ENCODE results near the gene ARF1. TPM values are rescaled to one million over a fixed set of nuclear protein-coding genes. Genes with fewer than 3 reads are reported as not detected.

Gene ARF1
- total and polyA plus RNA-seq, 10 of the 15 experiments (the other 5 are each of a cell fraction or from before 2014, with no cell fraction given), result 48.4 to 508 (median 283) TPM

DNA sequence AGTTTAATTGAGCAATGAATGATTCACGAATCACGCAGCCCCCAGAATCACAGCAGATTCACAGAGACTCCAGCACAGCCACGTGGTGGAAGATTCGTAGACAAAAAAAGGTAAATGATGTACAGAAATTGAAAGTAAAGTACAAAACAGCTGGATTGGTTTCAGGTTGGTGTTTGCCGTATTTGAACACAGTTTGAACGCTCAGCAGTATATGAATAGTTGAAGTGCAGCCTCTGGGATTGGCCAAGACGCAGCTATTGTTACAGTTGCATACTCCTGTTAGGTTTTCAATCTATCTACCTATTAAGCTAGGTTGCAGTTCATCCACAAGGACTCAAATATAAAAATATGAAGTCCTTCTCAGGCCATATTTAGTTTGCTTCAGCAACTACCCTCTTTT, 29.7 kb downstream of the ARF1 start:
- no peaks in the 10 kb centered on the region for H3K9me3 ChIP-seq (replicated peaks; ENCODE audit: control insufficient read depth, insufficient read depth, low read length)
- in situ Hi-C loops (cut with MboI), result no loop called here

More for the DNA sequence above, 29.7 kb downstream of the ARF1 start:
- Histone ChIP-seq H3K27me3 (replicated peaks in 1 of 2; ENCODE audit: control insufficient read depth in 2 of 2, insufficient read depth in 2 of 2, low read length in 1 of 2) (no peaks in the 10 kb centered on the region), H3K27ac (ENCODE audit: control insufficient read depth, insufficient read depth) (no peak overlapping the region), H3K4me3 (no peak overlapping the region), H3K4me2 (ENCODE audit: control insufficient read depth, insufficient read depth) (no peak overlapping the region), H4K20me1 (ENCODE audit: control insufficient read depth, insufficient read depth) (no peaks in the 10 kb centered on the region), H2AFZ (ENCODE audit: control insufficient read depth, low read depth, low read length) (no peak overlapping the region), H3K79me2 (ENCODE audit: control insufficient read depth, insufficient read depth, low read length) (peaks cover 13% of the 10 kb centered on the region), H3K36me3 (ENCODE audit: control insufficient read depth in 2 of 2, insufficient read depth in 2 of 2, low read length in 1 of 2) (no peaks in the 10 kb centered on the region; a peak in 1 of 4 replicates), H3K9ac (ENCODE audit: control insufficient read depth, insufficient read depth, low read length) (no peak overlapping the region), H3K4me1 (ENCODE audit: control insufficient read depth, insufficient read depth, low read length) (peaks cover 7% of the 10 kb centered on the region)
- FAIRE-seq, result no peak
- DNase-seq (ENCODE audit: low read depth, low spot score), result no peak
- SMC1A ChIA-PET (ENCODE audit: uncharacterized antibody, unreplicated experiment), result no interaction called here
- RAD21 ChIA-PET (ENCODE audit: unreplicated experiment), result no interaction called here
- no peak for ATAC-seq
- BruUV-seq (replicated peaks), result no TSS peak
- TF ChIP-seq MEF2B (IDR thresholded peaks at IDR 0.05; ENCODE audit: partially characterized antibody, poor library complexity, severe bottlenecking), result no peak
- TF ChIP-seq, protein P1, sequence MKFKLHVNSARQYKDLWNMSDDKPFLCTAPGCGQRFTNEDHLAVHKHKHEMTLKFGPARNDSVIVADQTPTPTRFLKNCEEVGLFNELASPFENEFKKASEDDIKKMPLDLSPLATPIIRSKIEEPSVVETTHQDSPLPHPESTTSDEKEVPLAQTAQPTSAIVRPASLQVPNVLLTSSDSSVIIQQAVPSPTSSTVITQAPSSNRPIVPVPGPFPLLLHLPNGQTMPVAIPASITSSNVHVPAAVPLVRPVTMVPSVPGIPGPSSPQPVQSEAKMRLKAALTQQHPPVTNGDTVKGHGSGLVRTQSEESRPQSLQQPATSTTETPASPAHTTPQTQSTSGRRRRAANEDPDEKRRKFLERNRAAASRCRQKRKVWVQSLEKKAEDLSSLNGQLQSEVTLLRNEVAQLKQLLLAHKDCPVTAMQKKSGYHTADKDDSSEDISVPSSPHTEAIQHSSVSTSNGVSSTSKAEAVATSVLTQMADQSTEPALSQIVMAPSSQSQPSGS (IDR thresholded peaks at IDR 0.05; ENCODE audit: low read length), result no peak
- TF ChIP-seq, protein P2, sequence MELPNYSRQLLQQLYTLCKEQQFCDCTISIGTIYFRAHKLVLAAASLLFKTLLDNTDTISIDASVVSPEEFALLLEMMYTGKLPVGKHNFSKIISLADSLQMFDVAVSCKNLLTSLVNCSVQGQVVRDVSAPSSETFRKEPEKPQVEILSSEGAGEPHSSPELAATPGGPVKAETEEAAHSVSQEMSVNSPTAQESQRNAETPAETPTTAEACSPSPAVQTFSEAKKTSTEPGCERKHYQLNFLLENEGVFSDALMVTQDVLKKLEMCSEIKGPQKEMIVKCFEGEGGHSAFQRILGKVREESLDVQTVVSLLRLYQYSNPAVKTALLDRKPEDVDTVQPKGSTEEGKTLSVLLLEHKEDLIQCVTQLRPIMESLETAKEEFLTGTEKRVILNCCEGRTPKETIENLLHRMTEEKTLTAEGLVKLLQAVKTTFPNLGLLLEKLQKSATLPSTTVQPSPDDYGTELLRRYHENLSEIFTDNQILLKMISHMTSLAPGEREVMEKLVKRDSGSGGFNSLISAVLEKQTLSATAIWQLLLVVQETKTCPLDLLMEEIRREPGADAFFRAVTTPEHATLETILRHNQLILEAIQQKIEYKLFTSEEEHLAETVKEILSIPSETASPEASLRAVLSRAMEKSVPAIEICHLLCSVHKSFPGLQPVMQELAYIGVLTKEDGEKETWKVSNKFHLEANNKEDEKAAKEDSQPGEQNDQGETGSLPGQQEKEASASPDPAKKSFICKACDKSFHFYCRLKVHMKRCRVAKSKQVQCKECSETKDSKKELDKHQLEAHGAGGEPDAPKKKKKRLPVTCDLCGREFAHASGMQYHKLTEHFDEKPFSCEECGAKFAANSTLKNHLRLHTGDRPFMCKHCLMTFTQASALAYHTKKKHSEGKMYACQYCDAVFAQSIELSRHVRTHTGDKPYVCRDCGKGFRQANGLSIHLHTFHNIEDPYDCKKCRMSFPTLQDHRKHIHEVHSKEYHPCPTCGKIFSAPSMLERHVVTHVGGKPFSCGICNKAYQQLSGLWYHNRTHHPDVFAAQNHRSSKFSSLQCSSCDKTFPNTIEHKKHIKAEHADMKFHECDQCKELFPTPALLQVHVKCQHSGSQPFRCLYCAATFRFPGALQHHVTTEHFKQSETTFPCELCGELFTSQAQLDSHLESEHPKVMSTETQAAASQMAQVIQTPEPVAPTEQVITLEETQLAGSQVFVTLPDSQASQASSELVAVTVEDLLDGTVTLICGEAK (IDR thresholded peaks at IDR 0.05; ENCODE audit: borderline replicate concordance), result no peak
- TF ChIP-seq, protein P3, sequence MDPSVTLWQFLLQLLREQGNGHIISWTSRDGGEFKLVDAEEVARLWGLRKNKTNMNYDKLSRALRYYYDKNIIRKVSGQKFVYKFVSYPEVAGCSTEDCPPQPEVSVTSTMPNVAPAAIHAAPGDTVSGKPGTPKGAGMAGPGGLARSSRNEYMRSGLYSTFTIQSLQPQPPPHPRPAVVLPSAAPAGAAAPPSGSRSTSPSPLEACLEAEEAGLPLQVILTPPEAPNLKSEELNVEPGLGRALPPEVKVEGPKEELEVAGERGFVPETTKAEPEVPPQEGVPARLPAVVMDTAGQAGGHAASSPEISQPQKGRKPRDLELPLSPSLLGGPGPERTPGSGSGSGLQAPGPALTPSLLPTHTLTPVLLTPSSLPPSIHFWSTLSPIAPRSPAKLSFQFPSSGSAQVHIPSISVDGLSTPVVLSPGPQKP (IDR thresholded peaks at IDR 0.05; ENCODE audit: low read depth, low read length), result no peak
- intact Hi-C loops (cut with micrococcal nuclease; ENCODE audit: unreplicated experiment), result no loop called here
- POLR2A ChIA-PET, result no interaction called here
- WGBS (ENCODE audit: insufficient coverage, insufficient replicate concordance, low lambda C conversion rate, missing lambda C conversion rate), result 82% methylated on average over 7 of the region's 7 CpGs
- CTCF ChIA-PET, result interaction anchor here (1.2 to 1.6 kb wide), 4 partner anchors 18 to 113 kb away, joined by 3 to 6 read pairs (median 4); partner anchors contain the start of gene IBA57

Data from GM12878 (cell line).